A673 (cell line): ENCODE measurements around the gene MAN1C1. TPM values are rescaled to one million over a fixed set of nuclear protein-coding genes. Genes with fewer than 3 reads are reported as not detected.

Source experiments
- BruUV-seq: library from RNA; stranded (reverse); fragments of 400-500 nt; replicated peaks from 2 replicates; lab custom pipeline; 2021; lab: Mats Ljungman, UMichigan
- CTCF ChIA-PET: fragments of 300-600 bp; sonication (Branson Sonifier 250); formaldehyde crosslinking; loops from one replicate; lab custom pipeline; 2022; ENCODE audit warnings: antibody characterized with exemption; lab: Charles Lee
- POLR2A ChIA-PET: fragments of 300-600 bp; sonication (Branson Sonifier 250); formaldehyde crosslinking; loops from one replicate; lab custom pipeline; 2022; ENCODE audit warnings: antibody characterized with exemption; ENCODE audit not compliant: low non-redundant PET; lab: Charles Lee
- DNase-seq: peaks from one replicate; pipeline ENCODE4 v3.0.0-alpha.2; 2015; ENCODE audit warnings: low spot score
- H3K27ac ChIP-seq: fragments of 200-600 bp; sonication (generic); 2 replicates; pipeline ENCODE4 v1.5.1; 2016; ENCODE audit warnings: mixed run types, low read depth, mild to moderate bottlenecking, mixed read lengths, antibody characterized with exemption, low read length; ENCODE audit not compliant: poor library complexity, severe bottlenecking
- H3K27me3 ChIP-seq: fragments of 200-600 bp; sonication (generic); replicated peaks from 2 replicates; pipeline ENCODE4 v1.6.1; 2017; ENCODE audit warnings: mixed run types, low read depth, mild to moderate bottlenecking, mixed read lengths, antibody characterized with exemption, low read length; ENCODE audit not compliant: insufficient read depth, poor library complexity
- H3K36me3 ChIP-seq: fragments of 200-600 bp; sonication (generic); 2 replicates; pipeline ENCODE4 v1.6.1; 2016; ENCODE audit warnings: mixed run types, mild to moderate bottlenecking, mixed read lengths, antibody characterized with exemption, low read length; ENCODE audit not compliant: insufficient read depth, poor library complexity, severe bottlenecking
- H3K4me1 ChIP-seq: fragments of 200-600 bp; sonication (generic); 2 replicates; pipeline ENCODE4 v1.6.1; 2017; ENCODE audit warnings: mixed run types, mild to moderate bottlenecking, mixed read lengths, antibody characterized with exemption, low read length; ENCODE audit not compliant: insufficient read depth, poor library complexity, severe bottlenecking
- H3K4me3 ChIP-seq: fragments of 200-600 bp; sonication (generic); 2 replicates; pipeline ENCODE4 v1.5.1; 2016; ENCODE audit warnings: low read depth, mixed run types, mild to moderate bottlenecking, mixed read lengths, low read length; ENCODE audit not compliant: poor library complexity, severe bottlenecking
- H3K9me3 ChIP-seq: fragments of 200-600 bp; sonication (generic); 2 replicates; pipeline ENCODE4 v1.6.1; 2016; ENCODE audit warnings: mixed run types, low read depth, mild to moderate bottlenecking, mixed read lengths, antibody characterized with exemption, low read length; ENCODE audit not compliant: poor library complexity, severe bottlenecking
- CTCF ChIP-seq: fragments of 300-800, 200-600 bp; sonication (generic); conservative IDR thresholded peaks from 2 replicates; pipeline ENCODE4 v1.5.1; 2017; ENCODE audit warnings: low read depth, mild to moderate bottlenecking, antibody characterized with exemption, low read length, moderate library complexity, mixed read lengths
- EZH2 ChIP-seq: fragments of 200-600 bp; sonication (generic); IDR thresholded peaks from 2 replicates; pipeline ENCODE4 v1.6.1; 2017; ENCODE audit warnings: borderline replicate concordance, low read depth, mild to moderate bottlenecking, mixed read lengths, antibody characterized with exemption, low read length; ENCODE audit not compliant: poor library complexity, severe bottlenecking
- intact Hi-C: fragments of 100-400 bp; cut with micrococcal nuclease; formaldehyde crosslinking; loops from one replicate; pipeline ENCODE4 v1.10.0; 2022; ENCODE audit not compliant: unreplicated experiment
- total RNA-seq: library from RNA; stranded (reverse); gene quantifications from 2 replicates; pipeline ENCODE4 v1.2.3, GENCODE V29; 2021

MAN1C1 gene
- total RNA-seq, 1 experiment from 2014 or later, result 0.21 TPM

GRCh38 chr1:25568834-25569596, 47.6 kb upstream of the MAN1C1 start:
- intact Hi-C loops, result no loop called here
- Histone ChIP-seq H3K9me3 (no peaks in the 10 kb centered on the region), H3K36me3 (no peaks in the 10 kb centered on the region), H3K27me3 (no peaks in the 10 kb centered on the region), H3K4me1 (peaks cover 2% of the 10 kb centered on the region), H3K4me3 (no peak overlapping the region), H3K27ac (no peak overlapping the region)
- no TSS peak for BruUV-seq
- POLR2A ChIA-PET, result no interaction called here
- no peak for DNase-seq
- TF ChIP-seq EZH2 (no peak), CTCF (no peak)
- CTCF ChIA-PET, result no interaction called here

- no peaks in the 10 kb centered on the region for H3K27me3 ChIP-seq
- ChIA-PET POLR2A (no interaction called here), CTCF (no interaction called here)
- H3K4me1 ChIP-seq, result peaks cover 2% of the 10 kb centered on the region
- intact Hi-C loops, result no loop called here
- no peaks in the 10 kb centered on the region for H3K36me3 ChIP-seq
- no peak overlapping the region for H3K4me3 ChIP-seq
- H3K9me3 ChIP-seq, result no peaks in the 10 kb centered on the region
- TF ChIP-seq EZH2 (no peak), CTCF (no peak)
- DNase-seq, result no peak
- no TSS peak for BruUV-seq
- no peak overlapping the region for H3K27ac ChIP-seq
These were observed 46.8 kb upstream of the MAN1C1 start for GRCh38 chr1:25569597-25570396.

- intact Hi-C loops, result no loop called here
These were observed 45.6 kb upstream of the MAN1C1 start for GRCh38 chr1:25570798-25571521.

More at GRCh38 chr1:25570798-25571521, 45.6 kb upstream of the MAN1C1 start:
- Histone ChIP-seq H3K27me3 (no peaks in the 10 kb centered on the region), H3K27ac (no peak overlapping the region), H3K4me3 (no peak overlapping the region), H3K36me3 (no peaks in the 10 kb centered on the region), H3K4me1 (peaks cover 2% of the 10 kb centered on the region), H3K9me3 (no peaks in the 10 kb centered on the region)
- ChIA-PET CTCF (no interaction called here), POLR2A (no interaction called here)
- no TSS peak for BruUV-seq
- no peak for TF ChIP-seq EZH2
- TF ChIP-seq CTCF, result no peak
- no peak for DNase-seq
